ENCODE results near the gene LRRC23. TPM values are rescaled to one million over a fixed set of nuclear protein-coding genes. Genes with fewer than 3 reads are reported as not detected.

Gene LRRC23
- total and polyA plus RNA-seq, 2 donors = 9.2 to 9.4 TPM

DNA sequence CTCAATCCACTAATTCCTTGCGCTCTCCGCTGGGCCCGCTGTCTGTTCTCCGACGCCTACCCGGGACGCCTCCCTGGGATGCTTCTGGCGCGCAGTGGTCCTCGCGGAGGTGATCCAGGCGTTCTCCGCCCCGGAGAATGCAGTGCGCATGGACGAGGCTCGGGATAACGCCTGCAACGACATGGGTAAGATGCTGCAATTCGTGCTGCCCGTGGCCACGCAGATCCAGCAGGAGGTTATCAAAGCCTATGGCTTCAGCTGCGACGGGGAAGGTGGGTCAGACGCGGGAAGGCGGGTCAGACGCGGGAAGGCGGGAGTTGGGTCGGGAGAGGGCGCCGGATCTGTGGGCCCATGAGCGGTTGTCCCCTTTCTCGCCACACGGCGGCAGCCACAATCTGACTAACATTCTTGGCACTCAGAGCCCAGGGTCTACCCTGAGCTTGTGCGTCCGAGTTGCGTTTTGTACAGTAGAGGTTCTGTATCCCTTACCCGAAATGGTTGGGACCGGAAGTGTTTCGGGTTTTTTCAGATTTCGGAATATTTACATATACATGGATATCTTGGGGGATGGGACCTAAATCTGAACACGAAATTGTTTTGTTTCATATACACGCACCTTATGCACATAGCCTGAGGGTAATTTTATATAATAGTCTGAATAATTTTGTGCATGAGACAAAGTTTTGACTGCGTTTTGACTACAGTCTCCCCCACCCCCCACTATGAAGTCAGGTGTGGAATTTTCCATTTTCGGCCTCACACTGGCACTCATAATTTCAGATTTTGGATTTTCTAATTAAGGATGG is 40.0 kb downstream of the LRRC23 start:
- Histone ChIP-seq H3K4me1 (ENCODE audit: insufficient read depth) (no peaks in the 10 kb centered on the region), H3K27ac (ENCODE audit: low read depth) (peak overlapping the region; percentile 92)

DNA sequence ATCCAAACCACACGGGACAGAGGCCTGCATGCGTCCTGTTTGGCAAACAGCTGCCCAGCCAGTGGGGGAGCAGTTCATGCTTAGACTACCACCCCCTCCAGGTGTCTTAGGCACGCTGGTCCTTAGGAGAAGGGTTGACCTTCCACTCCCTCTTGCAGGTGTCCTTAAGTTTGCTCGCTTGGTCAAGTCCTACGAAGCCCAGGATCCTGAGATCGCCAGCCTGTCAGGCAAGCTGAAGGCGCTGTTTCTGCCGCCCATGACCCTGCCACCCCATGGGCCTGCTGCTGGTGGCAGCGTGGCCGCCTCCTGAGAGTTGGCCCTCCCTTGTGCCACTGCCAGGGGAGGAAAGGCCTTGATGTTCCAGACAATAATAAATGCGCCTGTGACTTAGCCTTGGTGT is 41.0 kb downstream of the LRRC23 start:
- Histone ChIP-seq H3K27ac (ENCODE audit: low read depth) (peak overlapping the region; percentile 65), H3K4me1 (ENCODE audit: insufficient read depth) (no peaks in the 10 kb centered on the region), H3K4me3 (ENCODE audit: low read depth, low read length) (no peak overlapping the region), H3K36me3 (ENCODE audit: insufficient read depth) (no peaks in the 10 kb centered on the region)
- no peak for DNase-seq (ENCODE audit: extremely low spot score)
- 82% methylated on average over 11 of the region's 11 CpGs for WGBS

More for the DNA sequence above, 40.0 kb downstream of the LRRC23 start:
- Histone ChIP-seq H3K4me3 (ENCODE audit: low read depth, low read length) (peak overlapping the region; percentile 53), H3K36me3 (ENCODE audit: insufficient read depth) (no peaks in the 10 kb centered on the region)
- 2% methylated on average over 48 of the region's 48 CpGs for WGBS
- DNase-seq (ENCODE audit: extremely low spot score) = peak; percentile 91

DNA sequence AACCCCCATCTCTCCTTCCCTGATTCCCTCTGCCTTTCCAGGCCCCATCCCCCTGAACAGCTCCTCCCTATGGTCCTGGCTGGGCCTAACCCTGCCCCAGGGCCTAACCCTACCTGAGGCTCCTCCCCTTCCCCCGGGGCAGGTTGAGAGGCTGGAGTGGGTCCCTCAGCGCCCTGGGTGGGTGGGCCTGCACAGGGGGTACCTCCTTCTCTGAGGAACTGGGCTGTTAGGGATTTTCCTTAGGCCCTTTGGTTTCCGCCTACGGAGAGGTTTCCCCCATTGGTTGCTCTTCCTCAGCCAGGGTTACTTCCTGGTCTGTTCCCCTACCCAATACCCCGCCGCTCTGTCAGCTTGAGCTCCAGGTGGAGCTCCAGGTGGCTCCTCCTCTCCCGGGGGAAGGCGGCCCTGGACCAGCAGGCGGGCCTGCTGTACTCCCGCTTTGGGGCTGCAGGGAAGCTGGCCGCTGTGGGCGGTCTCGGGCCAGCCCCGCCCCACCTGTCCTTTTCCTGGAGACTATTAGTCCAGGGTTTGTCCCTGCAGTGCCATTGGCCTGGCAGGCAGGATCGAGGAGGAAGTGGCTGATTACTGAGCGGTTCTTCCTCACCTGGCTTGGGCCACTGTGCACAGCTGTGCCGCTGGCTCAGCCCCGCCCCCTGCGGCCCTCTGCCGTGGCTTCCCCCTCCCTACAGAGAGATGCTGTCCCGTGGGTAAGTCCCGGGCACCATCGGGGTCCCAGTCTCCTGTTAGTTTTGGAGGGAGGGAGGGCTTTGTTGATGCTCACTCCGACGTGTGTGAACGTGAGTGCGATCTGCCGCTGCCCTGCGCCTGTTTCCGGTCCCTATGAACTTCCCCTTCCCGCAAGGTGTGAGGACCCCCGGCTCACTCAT is 41.7 kb downstream of the LRRC23 start:
- H3K4me1 ChIP-seq (ENCODE audit: insufficient read depth) = no peaks in the 10 kb centered on the region
- DNase-seq (ENCODE audit: extremely low spot score) = no peak
- WGBS = 37% methylated on average over 32 of the region's 32 CpGs
- peak overlapping the region; percentile 16 for H3K4me3 ChIP-seq (ENCODE audit: low read depth, low read length)
- H3K27ac ChIP-seq (ENCODE audit: low read depth) = peak overlapping the region; percentile 65
- no peaks in the 10 kb centered on the region for H3K36me3 ChIP-seq (ENCODE audit: insufficient read depth)

DNA sequence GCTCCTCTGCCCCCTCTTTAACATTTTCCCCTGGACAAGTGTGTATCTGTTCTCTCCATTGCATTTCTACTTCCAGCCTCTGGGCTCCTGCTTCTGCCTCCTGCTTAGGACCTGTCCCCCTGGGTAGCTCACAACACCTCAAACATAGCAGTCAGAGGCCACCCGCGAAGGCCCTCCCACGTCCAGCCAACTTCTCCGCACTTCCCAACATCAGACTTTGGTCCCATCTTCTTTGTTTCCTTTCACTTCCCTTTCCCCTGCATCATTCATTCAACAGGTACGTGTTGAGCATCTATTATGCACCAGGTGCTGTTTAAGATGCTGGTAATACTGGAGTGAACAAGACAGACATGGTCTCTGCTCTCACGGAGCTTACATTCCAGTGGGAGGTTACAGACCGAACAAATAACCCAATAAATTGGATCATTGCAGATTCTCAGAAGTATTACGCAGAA is 42.3 kb downstream of the LRRC23 start:
- Histone ChIP-seq H3K4me3 (ENCODE audit: low read depth, low read length) (peak overlapping the region; percentile 16), H3K36me3 (ENCODE audit: insufficient read depth) (no peaks in the 10 kb centered on the region), H3K27ac (ENCODE audit: low read depth) (peak overlapping the region; percentile 64), H3K4me1 (ENCODE audit: insufficient read depth) (no peaks in the 10 kb centered on the region)
- no peak for DNase-seq (ENCODE audit: extremely low spot score)
- WGBS = 68% methylated on average over 8 of the region's 8 CpGs

DNA sequence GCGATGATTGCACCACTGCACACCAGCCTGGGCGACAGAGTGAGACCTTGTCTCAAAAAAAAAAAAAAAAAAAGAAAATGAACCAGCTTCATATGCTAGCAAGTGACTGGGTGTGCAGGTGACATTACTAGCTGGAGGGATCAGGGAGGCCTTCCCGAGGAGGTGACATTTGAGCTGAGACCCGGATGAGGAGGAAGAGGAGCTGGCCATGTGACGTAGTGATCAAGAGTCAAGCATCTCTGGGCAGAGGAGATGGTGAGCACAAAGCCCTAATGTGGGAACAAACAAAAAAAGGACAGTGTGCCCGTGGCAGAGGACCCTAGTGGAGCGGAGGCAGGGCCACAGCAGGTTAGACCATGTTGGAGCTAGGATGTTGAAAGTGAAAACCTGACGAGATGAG is 43.0 kb downstream of the LRRC23 start:
- Histone ChIP-seq H3K27ac (ENCODE audit: low read depth) (no peak overlapping the region), H3K36me3 (ENCODE audit: insufficient read depth) (no peaks in the 10 kb centered on the region), H3K4me1 (ENCODE audit: insufficient read depth) (no peaks in the 10 kb centered on the region), H3K4me3 (ENCODE audit: low read depth, low read length) (no peak overlapping the region)
- DNase-seq (ENCODE audit: extremely low spot score) = no peak
- 91% methylated on average over 8 of the region's 8 CpGs for WGBS

DNA sequence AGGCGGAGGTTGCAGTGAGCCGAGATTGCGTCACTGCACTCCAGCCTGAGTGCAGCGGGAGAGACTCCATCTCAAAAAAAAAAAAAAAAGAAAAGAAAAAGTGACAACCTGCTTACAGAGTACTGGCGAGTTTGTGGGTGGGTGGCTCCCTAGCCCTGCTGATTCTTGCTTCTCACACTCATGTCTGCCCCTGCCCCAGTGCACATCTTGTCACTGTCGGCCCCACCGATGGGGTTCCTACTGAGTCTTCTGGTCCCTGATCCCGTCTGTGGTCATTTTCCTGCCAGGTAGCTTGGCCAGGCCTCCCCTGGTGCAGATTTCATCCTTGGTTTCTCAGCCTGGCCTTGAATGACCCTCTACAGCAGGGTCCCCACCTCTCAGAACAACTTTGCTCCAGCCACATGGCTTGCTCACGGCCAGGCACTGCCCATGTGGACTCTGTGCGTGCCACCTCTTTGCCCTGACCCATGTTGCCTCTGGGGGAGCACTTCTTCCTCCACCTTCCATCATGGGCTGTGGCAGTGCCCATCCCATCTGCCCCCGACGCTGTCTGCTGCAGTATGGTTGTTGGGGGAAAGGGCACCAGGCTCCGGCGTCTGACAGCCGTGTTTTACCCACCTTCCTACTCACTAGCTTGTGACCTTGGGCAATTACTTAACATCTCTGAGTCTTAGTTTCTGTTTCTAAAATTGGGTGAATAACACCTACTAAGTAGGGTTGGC is 44.4 kb downstream of the LRRC23 start:
- no peaks in the 10 kb centered on the region for H3K36me3 ChIP-seq (ENCODE audit: insufficient read depth)
- no peaks in the 10 kb centered on the region for H3K4me1 ChIP-seq (ENCODE audit: insufficient read depth)
- WGBS = 83% methylated on average over 15 of the region's 15 CpGs
- no peak overlapping the region for H3K27ac ChIP-seq (ENCODE audit: low read depth)
- H3K4me3 ChIP-seq (ENCODE audit: low read depth, low read length) = no peak overlapping the region
- DNase-seq (ENCODE audit: extremely low spot score) = no peak

DNA sequence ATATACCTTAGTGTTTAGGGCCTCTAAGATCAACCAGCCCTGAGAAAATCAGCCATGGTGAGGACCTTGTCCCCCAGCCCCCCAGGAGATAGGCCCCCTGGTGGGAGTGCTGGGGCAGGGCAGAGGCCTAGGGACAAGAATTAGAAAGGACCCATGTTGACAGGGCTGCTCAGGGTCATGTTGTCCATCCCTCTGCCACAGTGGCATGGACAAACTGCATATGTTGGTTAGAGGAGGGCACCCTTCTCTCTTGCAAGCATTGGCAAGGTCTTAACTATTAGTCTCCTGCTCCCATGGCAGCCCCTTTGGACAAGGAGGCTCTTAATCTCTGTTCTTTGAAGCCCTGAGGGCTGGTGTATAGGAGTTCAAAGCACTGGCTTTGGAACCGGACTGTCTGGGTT is 45.8 kb downstream of the LRRC23 start:
- no peaks in the 10 kb centered on the region for H3K4me1 ChIP-seq (ENCODE audit: insufficient read depth)
- DNase-seq (ENCODE audit: extremely low spot score) = no peak
- no peak overlapping the region for H3K4me3 ChIP-seq (ENCODE audit: low read depth, low read length)
- H3K36me3 ChIP-seq (ENCODE audit: insufficient read depth) = peaks cover 2% of the 10 kb centered on the region
- H3K27ac ChIP-seq (ENCODE audit: low read depth) = no peak overlapping the region
- WGBS = 73% methylated on average over 1 of the region's 1 CpG

DNA sequence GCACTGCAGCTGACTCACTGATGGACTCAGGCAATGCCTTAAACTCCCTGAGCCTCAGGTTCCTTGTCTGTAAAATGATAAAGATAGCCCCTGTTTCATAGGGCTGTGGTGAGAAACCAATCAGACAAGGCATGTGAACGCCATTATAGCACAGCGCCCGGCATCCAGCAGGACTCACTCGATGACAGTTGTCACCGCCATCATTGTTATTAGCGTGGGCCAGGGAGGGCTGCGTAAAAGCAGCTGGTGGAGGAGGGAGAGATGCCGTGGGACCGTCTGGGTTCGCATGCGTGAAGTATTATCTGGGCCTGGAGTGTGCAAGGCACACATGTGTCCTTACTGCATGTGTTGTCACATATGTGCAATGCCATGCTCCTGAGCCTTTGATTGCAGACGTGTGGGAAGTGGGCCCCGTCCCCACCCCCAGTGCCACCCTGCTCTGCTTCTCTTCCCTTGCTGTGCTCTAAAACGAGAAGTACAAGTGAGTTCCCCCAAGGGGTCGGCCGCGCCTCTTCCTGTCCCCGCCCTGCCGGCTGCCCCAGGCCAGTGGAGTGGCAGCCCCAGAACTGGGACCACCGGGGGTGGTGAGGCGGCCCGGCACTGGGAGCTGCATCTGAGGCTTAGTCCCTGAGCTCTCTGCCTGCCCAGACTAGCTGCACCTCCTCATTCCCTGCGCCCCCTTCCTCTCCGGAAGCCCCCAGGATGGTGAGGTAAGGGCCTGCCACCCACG is 46.4 kb downstream of the LRRC23 start, which contains the start of gene PTPN6:
PTPN6 (plus strand) TSS at position 546 of the 730 bp plus-strand sequence; CDS start at position 703, 157 bp downstream.
- peak within 1 kb of the TSS; percentile 14 for H3K27ac ChIP-seq (ENCODE audit: low read depth)

DNA sequence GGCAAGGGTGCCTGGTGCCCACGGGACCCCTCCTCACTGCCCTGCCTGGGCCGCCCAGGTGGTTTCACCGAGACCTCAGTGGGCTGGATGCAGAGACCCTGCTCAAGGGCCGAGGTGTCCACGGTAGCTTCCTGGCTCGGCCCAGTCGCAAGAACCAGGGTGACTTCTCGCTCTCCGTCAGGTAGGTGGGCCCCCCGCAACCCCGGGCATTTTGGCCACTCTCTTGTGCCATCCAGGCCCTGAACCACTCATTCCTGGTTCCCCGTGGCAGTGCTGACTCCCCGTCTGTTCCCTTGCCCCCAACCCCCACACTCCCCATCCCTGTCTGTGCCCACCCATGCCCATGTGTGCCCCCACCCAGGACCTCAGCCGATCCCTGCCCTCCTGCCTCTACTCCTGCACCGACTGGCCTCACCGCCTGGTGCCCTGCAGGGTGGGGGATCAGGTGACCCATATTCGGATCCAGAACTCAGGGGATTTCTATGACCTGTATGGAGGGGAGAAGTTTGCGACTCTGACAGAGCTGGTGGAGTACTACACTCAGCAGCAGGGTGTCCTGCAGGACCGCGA is 47.0 kb downstream of the LRRC23 start:
- Histone ChIP-seq H3K4me3 (ENCODE audit: low read depth, low read length) (peak overlapping the region; percentile 32), H3K27ac (ENCODE audit: low read depth) (no peak overlapping the region), H3K36me3 (ENCODE audit: insufficient read depth) (peaks cover 5% of the 10 kb centered on the region), H3K4me1 (ENCODE audit: insufficient read depth) (no peaks in the 10 kb centered on the region)
- DNase-seq (ENCODE audit: extremely low spot score) = no peak
- WGBS = 83% methylated on average over 20 of the region's 20 CpGs

More for the DNA sequence above, 46.4 kb downstream of the LRRC23 start, which contains the start of gene PTPN6:
- DNase-seq (ENCODE audit: extremely low spot score) = no peak
- no peaks in the 10 kb centered on the region for H3K4me1 ChIP-seq (ENCODE audit: insufficient read depth)
- H3K4me3 ChIP-seq (ENCODE audit: low read depth, low read length) = peak within 1 kb of the TSS; percentile 32
- peaks cover 5% of the 10 kb centered on the region for H3K36me3 ChIP-seq (ENCODE audit: insufficient read depth)
- 73% methylated on average over 25 of the region's 25 CpGs for WGBS

DNA sequence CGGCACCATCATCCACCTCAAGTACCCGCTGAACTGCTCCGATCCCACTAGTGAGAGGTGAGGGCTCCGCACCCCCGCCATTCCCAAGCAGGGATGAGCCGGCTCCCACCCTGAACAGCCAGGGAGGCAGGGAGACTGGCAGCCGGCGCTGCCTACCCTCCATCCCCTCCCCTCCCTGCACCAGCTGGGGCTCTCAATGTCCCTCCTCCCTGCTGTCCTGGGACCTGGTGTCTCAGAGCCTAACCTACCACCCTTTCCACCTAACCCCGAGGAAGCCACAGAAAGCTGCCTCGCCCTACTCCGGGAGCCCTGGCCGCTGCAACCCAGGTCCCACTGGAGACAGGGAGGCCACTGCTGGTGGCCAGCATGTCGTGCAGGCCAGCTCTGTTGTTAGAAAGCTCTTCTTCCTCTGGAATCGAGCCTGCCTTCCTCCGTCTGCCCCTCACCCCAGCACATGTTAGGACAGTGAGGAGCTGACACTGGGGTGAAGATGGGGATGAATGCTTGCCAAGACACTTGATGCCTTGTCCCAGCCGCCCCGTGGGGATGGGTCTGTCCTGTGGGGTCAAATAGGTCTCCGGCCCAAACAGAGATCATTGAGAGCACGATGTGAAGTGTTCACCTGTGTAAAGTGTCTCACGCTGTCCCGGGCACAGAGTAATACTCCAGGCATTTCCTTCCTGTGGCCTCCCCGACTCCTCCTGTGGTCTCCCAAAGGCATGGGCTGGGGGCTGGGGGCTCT is 47.7 kb downstream of the LRRC23 start:
- 64% methylated on average over 22 of the region's 22 CpGs for WGBS
- H3K4me1 ChIP-seq (ENCODE audit: insufficient read depth) = no peaks in the 10 kb centered on the region
- no peak for DNase-seq (ENCODE audit: extremely low spot score)
- no peak overlapping the region for H3K4me3 ChIP-seq (ENCODE audit: low read depth, low read length)
- peaks cover 5% of the 10 kb centered on the region for H3K36me3 ChIP-seq (ENCODE audit: insufficient read depth)
- H3K27ac ChIP-seq (ENCODE audit: low read depth) = no peak overlapping the region

DNA sequence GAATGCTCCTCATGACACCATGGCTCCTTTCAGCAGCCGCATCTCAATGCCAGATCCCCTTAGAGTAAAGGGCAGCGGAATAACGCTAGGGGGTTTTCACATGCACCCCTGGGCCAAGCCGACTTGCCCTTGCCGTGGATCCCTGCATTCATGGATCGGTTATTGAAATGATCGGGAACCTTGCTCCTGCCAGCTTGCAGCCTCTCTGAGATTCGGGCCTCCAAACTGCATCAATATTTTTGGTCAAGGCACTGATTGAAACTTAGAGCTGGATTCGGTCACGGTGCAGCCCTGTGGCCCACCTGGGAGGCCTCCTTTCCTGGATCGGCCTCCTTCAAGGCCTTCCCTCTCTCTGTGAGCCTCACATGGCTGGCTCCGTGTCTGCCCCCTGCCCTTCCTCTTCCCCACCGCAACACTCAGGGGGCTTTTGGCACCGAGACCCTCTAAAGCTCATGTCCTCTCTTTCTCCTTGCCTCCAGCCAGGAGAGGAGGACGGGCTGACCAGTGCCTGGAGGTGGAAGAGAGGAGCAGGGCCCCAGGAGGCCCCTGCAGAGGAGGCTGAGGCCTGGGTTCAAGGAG is 48.3 kb downstream of the LRRC23 start:
- H3K4me1 ChIP-seq (ENCODE audit: insufficient read depth) = no peaks in the 10 kb centered on the region
- no peak overlapping the region for H3K27ac ChIP-seq (ENCODE audit: low read depth)
- H3K4me3 ChIP-seq (ENCODE audit: low read depth, low read length) = no peak overlapping the region
- no peak for DNase-seq (ENCODE audit: extremely low spot score)
- peaks cover 5% of the 10 kb centered on the region for H3K36me3 ChIP-seq (ENCODE audit: insufficient read depth)
- 81% methylated on average over 15 of the region's 15 CpGs for WGBS

Measured in urinary bladder (tissue), 4 donors.